Astrocyte of the spinal cord (primary cell): ENCODE data around the gene SGCA.

ENCODE experiments used
- DNase-seq: peaks from one replicate; pipeline ENCODE4 v3.0.0; 2011; ENCODE audit warnings: low read depth, low spot score
- H3K4me3 ChIP-seq: 2 replicates; pipeline ENCODE4 v1.5.1; 2011; ENCODE audit warnings: low read depth, mild to moderate bottlenecking, low read length, moderate library complexity
- CTCF ChIP-seq: IDR thresholded peaks from 2 replicates; pipeline ENCODE4 v1.5.1; 2012; ENCODE audit warnings: low read depth, mild to moderate bottlenecking, low read length, inconsistent platforms
- in situ Hi-C: cut with HindIII; loops from 2 replicates; pipeline ENCODE4 v1.10.0; 2017; ENCODE audit warnings: low sequenced_read_pairs

The SGCA gene

GRCh38 chr17:50172130-50172529 is 6.3 kb downstream of the SGCA start:
- no peak for TF ChIP-seq CTCF
- DNase-seq: no peak
- no peak overlapping the region for H3K4me3 ChIP-seq
- in situ Hi-C loops: no loop called here

GRCh38 chr17:50172936-50173334 is 7.1 kb downstream of the SGCA start:
- no peak for TF ChIP-seq CTCF
- no peak overlapping the region for H3K4me3 ChIP-seq
- in situ Hi-C loops: no loop called here
- DNase-seq: no peak

- in situ Hi-C loops: no loop called here
- DNase-seq: peak; percentile 93
- no peak for TF ChIP-seq CTCF
- H3K4me3 ChIP-seq: no peak overlapping the region
These were observed 7.6 kb downstream of the SGCA start for GRCh38 chr17:50173335-50173941.

DNA sequence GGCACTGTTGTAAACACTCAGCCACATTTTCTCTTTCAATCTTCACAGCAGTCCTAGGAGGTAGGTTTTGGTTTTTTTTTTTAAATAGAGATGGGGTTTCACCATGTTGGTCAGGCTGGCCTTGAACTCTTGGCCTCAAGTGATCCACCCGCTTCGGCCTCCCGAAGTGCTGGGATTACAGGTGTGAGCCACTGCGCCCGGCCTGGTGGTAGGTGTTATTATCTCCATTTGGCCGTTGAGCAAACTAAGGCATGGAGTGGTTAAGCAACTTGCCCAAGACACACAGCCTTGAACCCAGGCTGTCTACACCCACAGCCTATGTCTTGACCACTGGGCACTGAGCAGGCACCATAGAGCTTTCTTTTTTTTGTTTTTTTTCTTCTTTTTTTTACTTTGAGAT is 8.6 kb downstream of the SGCA start:
- DNase-seq: no peak
- no peak overlapping the region for H3K4me3 ChIP-seq
- no peak for TF ChIP-seq CTCF
- in situ Hi-C loops: no loop called here

GRCh38 chr17:50175035-50175807 is 9.4 kb downstream of the SGCA start:
- H3K4me3 ChIP-seq: no peak overlapping the region
- in situ Hi-C loops: no loop called here
- DNase-seq: no peak
- TF ChIP-seq CTCF: no peak

DNA sequence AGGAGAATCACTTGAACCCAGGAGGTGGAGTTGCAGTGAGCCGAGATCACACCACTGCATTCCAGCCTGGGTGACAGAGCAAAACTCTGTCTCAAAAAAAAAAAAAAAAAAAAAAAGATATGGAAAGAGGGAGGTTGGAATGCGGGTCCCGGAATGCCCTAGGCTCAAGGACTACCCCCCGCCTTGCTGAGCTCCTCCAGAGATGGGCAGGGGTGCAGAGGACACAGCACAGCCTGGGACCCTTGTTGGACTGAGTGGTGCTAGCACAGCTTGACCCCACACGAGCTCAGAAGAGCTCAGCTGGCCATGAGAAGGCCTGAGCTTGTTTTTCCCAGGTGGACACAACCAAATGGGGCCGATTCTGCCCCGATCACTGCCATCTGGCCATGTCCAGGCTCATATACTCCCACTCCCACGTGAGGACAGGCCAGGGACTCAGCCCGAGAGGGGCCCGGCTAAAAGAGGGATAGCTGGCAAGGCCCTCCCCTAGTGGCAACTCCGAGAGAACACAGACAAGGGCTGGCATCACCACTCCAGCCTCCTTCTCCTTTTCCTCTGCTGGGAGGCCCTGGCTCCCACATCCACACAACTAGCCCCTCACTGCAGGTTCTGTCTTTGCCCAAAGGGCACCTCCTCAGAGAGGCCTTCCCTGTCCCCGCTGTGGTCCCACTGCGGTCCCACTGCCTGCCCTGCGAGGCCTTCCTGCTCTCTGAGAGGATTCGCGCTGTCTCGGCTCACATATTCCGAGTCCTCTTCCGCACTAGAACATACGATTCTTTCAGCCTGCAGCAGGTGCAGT is 11.0 kb downstream of the SGCA start:
- peak; percentile 7 for TF ChIP-seq CTCF
- H3K4me3 ChIP-seq: no peak overlapping the region
- DNase-seq: no peak
- in situ Hi-C loops: no loop called here
